K562 (cell line): ENCODE results near the gene SCFD1.

Experiments
- CBX5 ChIP-seq: IDR thresholded peaks from 2 replicates; pipeline ENCODE4 v1.6.1; 2014; ENCODE audit warnings: low read depth, borderline replicate concordance
- ELF4 ChIP-seq: fragments of 450-650 bp; formaldehyde crosslinking; IDR thresholded peaks from 2 replicates; pipeline ENCODE4 v1.4.0; 2022; ENCODE audit warnings: missing genetic modification characterization
- POLR2AphosphoS2 ChIP-seq: IDR thresholded peaks from 2 replicates; pipeline ENCODE4 v1.6.1; 2012; ENCODE audit warnings: low read length, improper control_type of control experiment
- POU5F1 ChIP-seq: fragments of 150-350 bp; IDR thresholded peaks from 2 replicates; pipeline ENCODE4 v1.6.1; 2014; ENCODE audit warnings: borderline replicate concordance, low read length, low read depth, mild to moderate bottlenecking; ENCODE audit not compliant: partially characterized antibody
- PREB ChIP-seq: sonication (generic); formaldehyde crosslinking; IDR thresholded peaks from 2 replicates; pipeline ENCODE4 v1.8.1; 2023; ENCODE audit warnings: mild to moderate bottlenecking, missing genetic modification reagents
- SMAD3 ChIP-seq: fragments of 450-650 bp; formaldehyde crosslinking; conservative IDR thresholded peaks from 2 replicates; pipeline ENCODE4 v1.4.0; 2020; ENCODE audit warnings: mild to moderate bottlenecking
- SREBF1 ChIP-seq: fragments of 150-350 bp; IDR thresholded peaks from 2 replicates; pipeline ENCODE4 v1.6.1; 2014; ENCODE audit warnings: antibody characterized with exemption, low read depth, low read length, borderline replicate concordance
- ZBTB12 ChIP-seq: fragments of 250-450 bp; sonication (Bioruptor Pico); IDR thresholded peaks from 2 replicates; pipeline ENCODE4 v1.4.0; 2020
- ZNF24 ChIP-seq: fragments of 450-650 bp; IDR thresholded peaks from 2 replicates; pipeline ENCODE4 v1.6.1; 2016
- TF ChIP-seq, protein P1 (sequence below), 3 experiments: IDR thresholded peaks in 2 of 3; conservative IDR thresholded peaks in 1 of 3; 2 replicates each; pipeline ENCODE4 v1.5.1; 2011 to 2012; ENCODE audit warnings: low read length in 3 of 3, mild to moderate bottlenecking in 3 of 3, control low read depth in 2 of 3, improper control_type of control experiment in 1 of 3, inconsistent platforms in 1 of 3, low read depth in 1 of 3, mixed read lengths in 1 of 3, moderate library complexity in 1 of 3; ENCODE audit not compliant: insufficient read depth in 2 of 3

DNA sequence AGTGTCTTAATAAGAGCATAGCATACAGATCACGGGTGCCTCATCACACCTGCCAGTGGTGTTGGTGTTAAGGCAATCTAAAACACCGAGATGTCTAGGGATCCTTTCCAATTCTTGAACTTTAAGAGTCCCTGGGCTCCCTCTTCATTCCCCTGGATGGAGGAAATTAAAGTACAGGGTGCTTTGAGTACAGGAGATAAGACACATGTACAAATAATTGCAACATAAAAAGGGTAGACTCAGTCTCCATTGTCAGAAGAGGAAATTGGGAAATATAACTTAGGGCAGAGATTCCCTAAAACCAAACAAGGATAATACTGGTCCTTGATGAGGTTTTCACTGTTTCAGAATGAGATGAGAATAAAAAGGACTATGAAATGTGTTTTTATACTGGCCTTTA lies 34.9 kb downstream of the SCFD1 start:
- TF ChIP-seq POLR2AphosphoS2, result no peak
- TF ChIP-seq, protein P1, sequence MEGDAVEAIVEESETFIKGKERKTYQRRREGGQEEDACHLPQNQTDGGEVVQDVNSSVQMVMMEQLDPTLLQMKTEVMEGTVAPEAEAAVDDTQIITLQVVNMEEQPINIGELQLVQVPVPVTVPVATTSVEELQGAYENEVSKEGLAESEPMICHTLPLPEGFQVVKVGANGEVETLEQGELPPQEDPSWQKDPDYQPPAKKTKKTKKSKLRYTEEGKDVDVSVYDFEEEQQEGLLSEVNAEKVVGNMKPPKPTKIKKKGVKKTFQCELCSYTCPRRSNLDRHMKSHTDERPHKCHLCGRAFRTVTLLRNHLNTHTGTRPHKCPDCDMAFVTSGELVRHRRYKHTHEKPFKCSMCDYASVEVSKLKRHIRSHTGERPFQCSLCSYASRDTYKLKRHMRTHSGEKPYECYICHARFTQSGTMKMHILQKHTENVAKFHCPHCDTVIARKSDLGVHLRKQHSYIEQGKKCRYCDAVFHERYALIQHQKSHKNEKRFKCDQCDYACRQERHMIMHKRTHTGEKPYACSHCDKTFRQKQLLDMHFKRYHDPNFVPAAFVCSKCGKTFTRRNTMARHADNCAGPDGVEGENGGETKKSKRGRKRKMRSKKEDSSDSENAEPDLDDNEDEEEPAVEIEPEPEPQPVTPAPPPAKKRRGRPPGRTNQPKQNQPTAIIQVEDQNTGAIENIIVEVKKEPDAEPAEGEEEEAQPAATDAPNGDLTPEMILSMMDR (IDR thresholded peaks at IDR 0.05 in 2 of 3, conservative IDR thresholded peaks at IDR 0.05 in 1 of 3; ENCODE audit: insufficient read depth in 2 of 3, low read depth in 1 of 3, low read length in 3 of 3), result no peak
- TF ChIP-seq POU5F1, result no peak
- no peak for TF ChIP-seq ELF4 (CRISPR knock-in tag)
- TF ChIP-seq SREBF1, result no peak
- no peak for TF ChIP-seq ZNF24
- no peak for TF ChIP-seq CBX5
- no peak for TF ChIP-seq ZBTB12
- no peak for TF ChIP-seq SMAD3 (CRISPR knock-in tag)
- no peak for TF ChIP-seq PREB (CRISPR knock-in tag)
